ENCODE results near the gene GLIS1. TPM values are rescaled to one million over a fixed set of nuclear protein-coding genes. Genes with fewer than 3 reads are reported as not detected.
A peak's percentile ranks its signal among the peaks of the same experiment; 100 is the strongest.

GLIS1 gene
- total RNA-seq, 1 experiment from 2014 or later = 0.39 TPM

DNA sequence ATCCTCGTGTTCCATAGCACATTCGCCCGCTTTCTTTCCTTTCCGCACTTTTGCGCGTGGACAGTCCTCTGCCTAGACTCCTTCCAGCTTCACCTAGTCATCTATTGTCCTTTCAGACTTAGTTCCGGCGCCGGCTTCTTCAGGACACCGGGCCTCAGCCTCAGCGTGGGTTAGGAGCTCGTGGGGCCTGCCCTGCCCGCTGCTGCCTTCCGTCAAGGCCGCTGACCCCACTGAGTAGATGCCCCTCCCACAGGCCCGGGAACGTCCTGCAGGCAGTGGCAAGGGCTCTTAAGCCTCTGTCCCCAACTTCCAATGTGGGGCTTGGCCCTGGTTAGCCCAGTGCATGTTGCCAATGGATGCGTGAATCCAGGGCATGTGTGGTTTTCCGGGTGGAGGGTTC lies 268.4 kb downstream of the GLIS1 start:
- peak overlapping the region; percentile 87 for H2AFZ ChIP-seq (ENCODE audit: low read depth, low read length, poor library complexity, severe bottlenecking)
- no peaks in the 10 kb centered on the region for H4K20me1 ChIP-seq (ENCODE audit: insufficient read depth)
- ChIA-PET CTCF (no interaction called here), RAD21 (ENCODE audit: low non-redundant PET in 1 of 2, low total read pairs in 2 of 2, uncharacterized antibody in 2 of 2, unreplicated experiment in 2 of 2) (no interaction called here), POLR2A (no interaction called here)
- no peaks in the 10 kb centered on the region for H3K9me2 ChIP-seq (ENCODE audit: insufficient read depth)
- H3K4me1 ChIP-seq (ENCODE audit: control insufficient read depth in 1 of 2, insufficient read depth in 2 of 2, low read length in 2 of 2) = peaks cover 3 to 13% of the 10 kb centered on the region in 2 experiments; a peak in 3 of 4 replicates
- no peaks in the 10 kb centered on the region for H3K27me3 ChIP-seq (ENCODE audit: insufficient read depth, low read length)
- ATAC-seq = no peak
- BruUV-seq (replicated peaks) = no TSS peak
- intact Hi-C loops (cut with micrococcal nuclease) = no loop called here
- H3K9ac ChIP-seq (ENCODE audit: low read length) = no peak overlapping the region
- no peak overlapping the region for H3K4me3 ChIP-seq (replicated peaks in 1 of 2; ENCODE audit: low read depth in 1 of 2, low read length in 2 of 2)
- H3K9me3 ChIP-seq (ENCODE audit: control insufficient read depth in 1 of 2, insufficient read depth in 1 of 2, low read depth in 1 of 2, low read length in 2 of 2) = no peaks in the 10 kb centered on the region
- no peaks in the 10 kb centered on the region for H3K79me2 ChIP-seq (ENCODE audit: insufficient read depth, low read length)
- H3K36me3 ChIP-seq (ENCODE audit: control insufficient read depth in 1 of 2, insufficient read depth in 2 of 2, low read length in 2 of 2) = no peaks in the 10 kb centered on the region
- H3K27ac ChIP-seq (ENCODE audit: low read depth, low read length) = no peak overlapping the region
- no peak for TF ChIP-seq CEBPB (IDR thresholded peaks at IDR 0.05; ENCODE audit: low read depth)
- no peak for TF ChIP-seq RAD21 (IDR thresholded peaks at IDR 0.05; ENCODE audit: low read depth)
- no peak for TF ChIP-seq SRF (IDR thresholded peaks at IDR 0.05; ENCODE audit: low read depth)
- no peak for TF ChIP-seq YY1 (IDR thresholded peaks at IDR 0.05; ENCODE audit: extremely low read depth, insufficient replicate concordance, low read depth, low read length)
- TF ChIP-seq, protein P1, sequence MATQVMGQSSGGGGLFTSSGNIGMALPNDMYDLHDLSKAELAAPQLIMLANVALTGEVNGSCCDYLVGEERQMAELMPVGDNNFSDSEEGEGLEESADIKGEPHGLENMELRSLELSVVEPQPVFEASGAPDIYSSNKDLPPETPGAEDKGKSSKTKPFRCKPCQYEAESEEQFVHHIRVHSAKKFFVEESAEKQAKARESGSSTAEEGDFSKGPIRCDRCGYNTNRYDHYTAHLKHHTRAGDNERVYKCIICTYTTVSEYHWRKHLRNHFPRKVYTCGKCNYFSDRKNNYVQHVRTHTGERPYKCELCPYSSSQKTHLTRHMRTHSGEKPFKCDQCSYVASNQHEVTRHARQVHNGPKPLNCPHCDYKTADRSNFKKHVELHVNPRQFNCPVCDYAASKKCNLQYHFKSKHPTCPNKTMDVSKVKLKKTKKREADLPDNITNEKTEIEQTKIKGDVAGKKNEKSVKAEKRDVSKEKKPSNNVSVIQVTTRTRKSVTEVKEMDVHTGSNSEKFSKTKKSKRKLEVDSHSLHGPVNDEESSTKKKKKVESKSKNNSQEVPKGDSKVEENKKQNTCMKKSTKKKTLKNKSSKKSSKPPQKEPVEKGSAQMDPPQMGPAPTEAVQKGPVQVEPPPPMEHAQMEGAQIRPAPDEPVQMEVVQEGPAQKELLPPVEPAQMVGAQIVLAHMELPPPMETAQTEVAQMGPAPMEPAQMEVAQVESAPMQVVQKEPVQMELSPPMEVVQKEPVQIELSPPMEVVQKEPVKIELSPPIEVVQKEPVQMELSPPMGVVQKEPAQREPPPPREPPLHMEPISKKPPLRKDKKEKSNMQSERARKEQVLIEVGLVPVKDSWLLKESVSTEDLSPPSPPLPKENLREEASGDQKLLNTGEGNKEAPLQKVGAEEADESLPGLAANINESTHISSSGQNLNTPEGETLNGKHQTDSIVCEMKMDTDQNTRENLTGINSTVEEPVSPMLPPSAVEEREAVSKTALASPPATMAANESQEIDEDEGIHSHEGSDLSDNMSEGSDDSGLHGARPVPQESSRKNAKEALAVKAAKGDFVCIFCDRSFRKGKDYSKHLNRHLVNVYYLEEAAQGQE (IDR thresholded peaks at IDR 0.05; ENCODE audit: low read depth) = no peak
- TF ChIP-seq, protein P2, sequence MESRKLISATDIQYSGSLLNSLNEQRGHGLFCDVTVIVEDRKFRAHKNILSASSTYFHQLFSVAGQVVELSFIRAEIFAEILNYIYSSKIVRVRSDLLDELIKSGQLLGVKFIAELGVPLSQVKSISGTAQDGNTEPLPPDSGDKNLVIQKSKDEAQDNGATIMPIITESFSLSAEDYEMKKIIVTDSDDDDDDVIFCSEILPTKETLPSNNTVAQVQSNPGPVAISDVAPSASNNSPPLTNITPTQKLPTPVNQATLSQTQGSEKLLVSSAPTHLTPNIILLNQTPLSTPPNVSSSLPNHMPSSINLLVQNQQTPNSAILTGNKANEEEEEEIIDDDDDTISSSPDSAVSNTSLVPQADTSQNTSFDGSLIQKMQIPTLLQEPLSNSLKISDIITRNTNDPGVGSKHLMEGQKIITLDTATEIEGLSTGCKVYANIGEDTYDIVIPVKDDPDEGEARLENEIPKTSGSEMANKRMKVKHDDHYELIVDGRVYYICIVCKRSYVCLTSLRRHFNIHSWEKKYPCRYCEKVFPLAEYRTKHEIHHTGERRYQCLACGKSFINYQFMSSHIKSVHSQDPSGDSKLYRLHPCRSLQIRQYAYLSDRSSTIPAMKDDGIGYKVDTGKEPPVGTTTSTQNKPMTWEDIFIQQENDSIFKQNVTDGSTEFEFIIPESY (IDR thresholded peaks at IDR 0.05; ENCODE audit: extremely low read depth, insufficient replicate concordance, low read length) = no peak
- TF ChIP-seq TCF7L2 (IDR thresholded peaks at IDR 0.05; ENCODE audit: borderline replicate concordance, extremely low read depth, insufficient read depth, insufficient read length) = no peak
- TF ChIP-seq, protein P3, sequence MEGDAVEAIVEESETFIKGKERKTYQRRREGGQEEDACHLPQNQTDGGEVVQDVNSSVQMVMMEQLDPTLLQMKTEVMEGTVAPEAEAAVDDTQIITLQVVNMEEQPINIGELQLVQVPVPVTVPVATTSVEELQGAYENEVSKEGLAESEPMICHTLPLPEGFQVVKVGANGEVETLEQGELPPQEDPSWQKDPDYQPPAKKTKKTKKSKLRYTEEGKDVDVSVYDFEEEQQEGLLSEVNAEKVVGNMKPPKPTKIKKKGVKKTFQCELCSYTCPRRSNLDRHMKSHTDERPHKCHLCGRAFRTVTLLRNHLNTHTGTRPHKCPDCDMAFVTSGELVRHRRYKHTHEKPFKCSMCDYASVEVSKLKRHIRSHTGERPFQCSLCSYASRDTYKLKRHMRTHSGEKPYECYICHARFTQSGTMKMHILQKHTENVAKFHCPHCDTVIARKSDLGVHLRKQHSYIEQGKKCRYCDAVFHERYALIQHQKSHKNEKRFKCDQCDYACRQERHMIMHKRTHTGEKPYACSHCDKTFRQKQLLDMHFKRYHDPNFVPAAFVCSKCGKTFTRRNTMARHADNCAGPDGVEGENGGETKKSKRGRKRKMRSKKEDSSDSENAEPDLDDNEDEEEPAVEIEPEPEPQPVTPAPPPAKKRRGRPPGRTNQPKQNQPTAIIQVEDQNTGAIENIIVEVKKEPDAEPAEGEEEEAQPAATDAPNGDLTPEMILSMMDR (IDR thresholded peaks at IDR 0.05 in 2 of 3, conservative IDR thresholded peaks at IDR 0.05 in 1 of 3; ENCODE audit: borderline replicate concordance in 1 of 3, insufficient read depth in 1 of 3, low read depth in 2 of 3, low read length in 2 of 3) = no peak
- no peak for TF ChIP-seq JUND (IDR thresholded peaks at IDR 0.05)
- TF ChIP-seq, protein P4, sequence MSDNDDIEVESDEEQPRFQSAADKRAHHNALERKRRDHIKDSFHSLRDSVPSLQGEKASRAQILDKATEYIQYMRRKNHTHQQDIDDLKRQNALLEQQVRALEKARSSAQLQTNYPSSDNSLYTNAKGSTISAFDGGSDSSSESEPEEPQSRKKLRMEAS (IDR thresholded peaks at IDR 0.05) = no peak
- no peak for TF ChIP-seq ZNF274 (IDR thresholded peaks at IDR 0.05; ENCODE audit: low read depth, low read length)
- TF ChIP-seq EZH2phosphoT487 (IDR thresholded peaks at IDR 0.05; ENCODE audit: borderline replicate concordance) = no peak
- TF ChIP-seq ZFX (IDR thresholded peaks at IDR 0.05) = no peak
- no peak for TF ChIP-seq EZH2 (IDR thresholded peaks at IDR 0.05)
- peak overlapping the region; percentile 29; the same call in 1 of the 2 replicates for H3K4me2 ChIP-seq (ENCODE audit: low read length)
- no peak for DNase-seq (ENCODE audit: low read depth, low spot score)
